Fibroblast of lung (primary cell): ENCODE results near the gene MOXD1. TPM values are rescaled to one million over a fixed set of nuclear protein-coding genes. Genes with fewer than 3 reads are reported as not detected.

Experiments used
- DNase-seq, 2 donors: peaks; one replicate each; pipeline versions ENCODE4 v3.0.0 to v3.0.0-alpha.2; 2010; ENCODE audit warnings: low read depth in 2 of 2
- H2AFZ ChIP-seq: 2 replicates; pipeline ENCODE4 v1.5.1; 2012; ENCODE audit warnings: low read length, control low read depth, inconsistent platforms
- H3K27ac ChIP-seq: 2 replicates; pipeline ENCODE4 v1.5.1; 2011; ENCODE audit warnings: low read length, control low read depth; ENCODE audit not compliant: insufficient read depth
- H3K27me3 ChIP-seq: 2 replicates; pipeline ENCODE4 v1.5.1; 2011; ENCODE audit warnings: mild to moderate bottlenecking, low read length; ENCODE audit not compliant: control insufficient read depth, insufficient read depth
- H3K36me3 ChIP-seq: 2 replicates; pipeline ENCODE4 v1.5.1; 2011; ENCODE audit warnings: low read length; ENCODE audit not compliant: control insufficient read depth, insufficient read depth
- H3K4me1 ChIP-seq: 2 replicates; pipeline ENCODE4 v1.5.1; 2011; ENCODE audit warnings: low read length; ENCODE audit not compliant: control insufficient read depth, insufficient read depth; ENCODE audit errors: extremely low read depth
- H3K4me2 ChIP-seq: 2 replicates; pipeline ENCODE4 v1.5.1; 2011; ENCODE audit warnings: low read length, control low read depth; ENCODE audit not compliant: insufficient read depth; ENCODE audit errors: extremely low read depth
- H3K4me3 ChIP-seq, 4 experiments: fragments of 200-600 bp in 1 of 4; sonication (generic) in 1 of 4; replicated peaks in 1 of 4; 2 replicates each; pipeline ENCODE4 v1.5.1; 2011 to 2016; ENCODE audit warnings: low read length in 4 of 4, low read depth in 3 of 4, mild to moderate bottlenecking in 3 of 4, control low read depth in 2 of 4, inconsistent platforms in 1 of 4, mixed read lengths in 1 of 4; ENCODE audit not compliant: insufficient read depth in 1 of 4; ENCODE audit errors: control extremely low read depth in 1 of 4
- H3K79me2 ChIP-seq: 2 replicates; pipeline ENCODE4 v1.5.1; 2012; ENCODE audit warnings: mild to moderate bottlenecking, low read length, inconsistent platforms; ENCODE audit not compliant: control insufficient read depth, insufficient read depth
- H3K9ac ChIP-seq: 2 replicates; pipeline ENCODE4 v1.5.1; 2011; ENCODE audit warnings: mild to moderate bottlenecking, low read length, control low read depth; ENCODE audit not compliant: insufficient read depth
- H3K9me3 ChIP-seq: 2 replicates; pipeline ENCODE4 v1.5.1; 2012; ENCODE audit warnings: low read depth, low read length; ENCODE audit not compliant: control insufficient read depth, insufficient read depth
- H4K20me1 ChIP-seq: 2 replicates; pipeline ENCODE4 v1.5.1; 2011; ENCODE audit warnings: low read length; ENCODE audit not compliant: control insufficient read depth, insufficient read depth; ENCODE audit errors: extremely low read depth
- EZH2 ChIP-seq: IDR thresholded peaks from 2 replicates; pipeline ENCODE4 v1.5.1; 2012; ENCODE audit warnings: low read length, control low read depth, mild to moderate bottlenecking; ENCODE audit errors: missing control alignments
- polyA plus RNA-seq, 2 donors: library from polyadenylated mRNA; depleted of rRNA in 1 of 2; stranded (reverse) in 1 of 2; unstranded in 1 of 2; fragments of >200 nt; gene quantifications; 2 replicates each; pipeline ENCODE4 v1.2.1, GENCODE V29; 2011 to 2012; ENCODE audit warnings: missing spikeins in 1 of 2
- total RNA-seq: library from RNA; depleted of rRNA; stranded (reverse); fragments of >200 nt; gene quantifications from 2 replicates; pipeline ENCODE4 v1.2.1, GENCODE V29; 2014
- TF ChIP-seq, protein P1 (sequence below), 2 donors: IDR thresholded peaks in 1 of 2; conservative IDR thresholded peaks in 1 of 2; 1 replicate in 1 of 2; 2 replicates in 1 of 2; pipeline ENCODE4 v1.5.1; 2011 to 2012; ENCODE audit warnings: low read length in 2 of 2, control low read depth in 1 of 2, inconsistent platforms in 1 of 2, low read depth in 1 of 2, mild to moderate bottlenecking in 1 of 2

The MOXD1 gene
- total and polyA plus RNA-seq, 2 donors (not counting 1 experiment from before 2014, with no cell fraction given), result 89.8 to 100 TPM

GRCh38 chr6:132261354-132261753 lies 139.9 kb downstream of the MOXD1 start:
- Histone ChIP-seq H3K9ac (no peak overlapping the region), H3K27me3 (no peaks in the 10 kb centered on the region), H3K27ac (no peak overlapping the region), H3K36me3 (no peaks in the 10 kb centered on the region), H3K4me2 (no peak overlapping the region), H3K4me1 (no peaks in the 10 kb centered on the region), H3K9me3 (no peaks in the 10 kb centered on the region), H3K4me3 (no peak overlapping the region), H2AFZ (no peak overlapping the region), H4K20me1 (no peaks in the 10 kb centered on the region), H3K79me2 (no peaks in the 10 kb centered on the region)
- peak in 1 of 2 donors; percentile 17 for DNase-seq
- no peak for TF ChIP-seq EZH2
- TF ChIP-seq, protein P1, sequence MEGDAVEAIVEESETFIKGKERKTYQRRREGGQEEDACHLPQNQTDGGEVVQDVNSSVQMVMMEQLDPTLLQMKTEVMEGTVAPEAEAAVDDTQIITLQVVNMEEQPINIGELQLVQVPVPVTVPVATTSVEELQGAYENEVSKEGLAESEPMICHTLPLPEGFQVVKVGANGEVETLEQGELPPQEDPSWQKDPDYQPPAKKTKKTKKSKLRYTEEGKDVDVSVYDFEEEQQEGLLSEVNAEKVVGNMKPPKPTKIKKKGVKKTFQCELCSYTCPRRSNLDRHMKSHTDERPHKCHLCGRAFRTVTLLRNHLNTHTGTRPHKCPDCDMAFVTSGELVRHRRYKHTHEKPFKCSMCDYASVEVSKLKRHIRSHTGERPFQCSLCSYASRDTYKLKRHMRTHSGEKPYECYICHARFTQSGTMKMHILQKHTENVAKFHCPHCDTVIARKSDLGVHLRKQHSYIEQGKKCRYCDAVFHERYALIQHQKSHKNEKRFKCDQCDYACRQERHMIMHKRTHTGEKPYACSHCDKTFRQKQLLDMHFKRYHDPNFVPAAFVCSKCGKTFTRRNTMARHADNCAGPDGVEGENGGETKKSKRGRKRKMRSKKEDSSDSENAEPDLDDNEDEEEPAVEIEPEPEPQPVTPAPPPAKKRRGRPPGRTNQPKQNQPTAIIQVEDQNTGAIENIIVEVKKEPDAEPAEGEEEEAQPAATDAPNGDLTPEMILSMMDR (conservative IDR thresholded peaks at IDR 0.05 in 1 of 2, IDR thresholded peaks at IDR 0.05 in 1 of 2; ENCODE audit: low read depth in 1 of 2, low read length in 2 of 2), result no peak

DNA sequence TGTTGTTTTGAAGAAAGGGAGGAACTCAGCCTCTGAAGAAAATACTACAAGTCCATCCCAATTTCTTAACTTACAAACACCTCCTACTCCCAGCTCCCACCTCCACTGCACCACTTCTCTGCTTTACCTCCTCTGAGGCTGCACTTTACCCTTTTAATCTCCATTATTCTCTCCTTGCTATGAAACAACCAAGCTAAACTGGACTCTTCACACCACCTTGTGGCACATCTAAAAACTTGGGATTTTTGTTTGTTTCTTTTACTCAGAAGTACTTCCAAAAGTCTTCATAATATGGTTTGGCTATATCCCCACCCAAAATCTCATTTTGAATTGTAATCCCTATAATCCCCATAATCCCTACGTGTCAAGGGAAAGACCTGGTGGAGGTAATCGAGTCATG lies 142.2 kb downstream of the MOXD1 start:
- Histone ChIP-seq H3K4me1 (no peaks in the 10 kb centered on the region), H2AFZ (no peak overlapping the region), H3K9ac (no peak overlapping the region), H4K20me1 (no peaks in the 10 kb centered on the region), H3K27ac (no peak overlapping the region), H3K4me2 (no peak overlapping the region), H3K36me3 (no peaks in the 10 kb centered on the region), H3K4me3 (no peak overlapping the region), H3K9me3 (no peaks in the 10 kb centered on the region), H3K27me3 (peaks cover 2% of the 10 kb centered on the region), H3K79me2 (no peaks in the 10 kb centered on the region)
- peak; percentile 30 to 61 for DNase-seq
- TF ChIP-seq, protein P1 (conservative IDR thresholded peaks at IDR 0.05 in 1 of 2, IDR thresholded peaks at IDR 0.05 in 1 of 2; ENCODE audit: low read depth in 1 of 2, low read length in 2 of 2), result peak; percentile 38 to 55
- no peak for TF ChIP-seq EZH2

DNA sequence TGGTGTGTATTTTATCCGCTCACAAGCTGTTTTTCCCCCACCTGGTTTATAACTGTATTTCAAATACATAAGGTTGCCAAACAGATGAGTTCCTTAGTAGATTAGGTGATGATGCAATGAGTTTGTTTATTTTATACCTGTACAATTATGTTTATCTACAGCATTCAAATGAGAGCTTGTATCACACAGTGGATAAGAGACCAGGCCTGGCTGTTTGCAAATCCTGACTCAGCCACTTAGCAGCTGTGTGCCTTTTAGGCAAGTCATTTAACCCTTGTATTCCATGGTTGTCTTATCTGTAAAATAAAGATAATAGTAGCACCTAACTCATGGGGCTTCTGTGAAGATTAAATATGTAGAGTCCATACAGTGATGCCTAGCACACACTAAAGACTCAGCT lies 143.7 kb downstream of the MOXD1 start:
- TF ChIP-seq, protein P1 (conservative IDR thresholded peaks at IDR 0.05 in 1 of 2, IDR thresholded peaks at IDR 0.05 in 1 of 2; ENCODE audit: low read depth in 1 of 2, low read length in 2 of 2), result no peak
- TF ChIP-seq EZH2, result no peak
- Histone ChIP-seq H3K4me3 (no peak overlapping the region), H3K9me3 (no peaks in the 10 kb centered on the region), H3K79me2 (no peaks in the 10 kb centered on the region), H3K27me3 (peaks cover 2% of the 10 kb centered on the region), H3K4me2 (no peak overlapping the region), H4K20me1 (no peaks in the 10 kb centered on the region), H3K4me1 (no peaks in the 10 kb centered on the region), H3K27ac (no peak overlapping the region), H3K9ac (no peak overlapping the region), H2AFZ (no peak overlapping the region), H3K36me3 (no peaks in the 10 kb centered on the region)
- peak in 1 of 2 donors; percentile 25 for DNase-seq
